Measurements from ENCODE around the gene KANSL3.
"Not testable (repeated sequence)": the region's sequence is repeated elsewhere in the genome, so short reads cannot be mapped to it uniquely, and the experiment has no call there.

The KANSL3 gene

DNA sequence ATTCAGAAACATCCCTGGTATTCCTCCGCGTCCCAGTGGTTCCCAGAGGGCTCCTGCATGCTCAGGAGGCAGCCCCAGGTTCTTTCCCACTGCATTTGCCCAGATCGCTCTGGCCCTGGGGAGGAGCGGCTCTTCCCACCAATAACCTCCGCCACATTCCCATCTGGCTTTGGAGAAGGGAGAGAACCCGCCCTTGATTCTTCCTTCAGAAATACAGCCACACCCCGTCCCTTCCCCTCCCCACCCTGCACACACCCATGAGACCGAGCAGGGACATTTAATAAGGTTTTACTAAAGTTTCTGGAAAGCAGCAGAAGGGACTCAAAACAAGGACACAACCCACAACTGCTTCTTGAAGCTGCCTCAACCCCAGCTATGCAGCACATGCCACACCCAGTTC, 79.6 kb downstream of the KANSL3 start:
- no peak for DNase-seq (ENCODE audit: low spot score)

DNA sequence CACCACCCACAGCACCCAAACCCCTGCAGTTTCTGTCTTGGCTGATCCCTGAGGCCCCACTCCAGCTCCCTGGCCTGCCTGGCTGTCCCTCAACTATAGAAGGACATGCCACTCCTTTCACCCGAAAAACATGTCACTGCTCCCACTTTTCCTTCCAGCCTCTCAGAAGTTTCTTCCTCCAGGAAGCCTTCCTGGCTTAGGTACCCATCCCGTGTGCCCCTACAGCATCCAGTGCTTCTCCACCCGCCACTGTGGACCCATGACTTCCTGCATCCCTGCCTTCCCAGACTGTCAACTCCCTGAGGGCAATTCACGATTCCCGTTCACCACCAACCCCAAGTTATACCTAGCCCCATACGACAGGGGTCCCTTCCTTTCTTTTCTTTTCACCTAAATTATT, 80.1 kb downstream of the KANSL3 start:
- DNase-seq (ENCODE audit: low spot score): no peak

GRCh38 chr2:96557421-96557820, 80.7 kb downstream of the KANSL3 start:
- not testable (repeated sequence) for DNase-seq (ENCODE audit: low spot score)

DNA sequence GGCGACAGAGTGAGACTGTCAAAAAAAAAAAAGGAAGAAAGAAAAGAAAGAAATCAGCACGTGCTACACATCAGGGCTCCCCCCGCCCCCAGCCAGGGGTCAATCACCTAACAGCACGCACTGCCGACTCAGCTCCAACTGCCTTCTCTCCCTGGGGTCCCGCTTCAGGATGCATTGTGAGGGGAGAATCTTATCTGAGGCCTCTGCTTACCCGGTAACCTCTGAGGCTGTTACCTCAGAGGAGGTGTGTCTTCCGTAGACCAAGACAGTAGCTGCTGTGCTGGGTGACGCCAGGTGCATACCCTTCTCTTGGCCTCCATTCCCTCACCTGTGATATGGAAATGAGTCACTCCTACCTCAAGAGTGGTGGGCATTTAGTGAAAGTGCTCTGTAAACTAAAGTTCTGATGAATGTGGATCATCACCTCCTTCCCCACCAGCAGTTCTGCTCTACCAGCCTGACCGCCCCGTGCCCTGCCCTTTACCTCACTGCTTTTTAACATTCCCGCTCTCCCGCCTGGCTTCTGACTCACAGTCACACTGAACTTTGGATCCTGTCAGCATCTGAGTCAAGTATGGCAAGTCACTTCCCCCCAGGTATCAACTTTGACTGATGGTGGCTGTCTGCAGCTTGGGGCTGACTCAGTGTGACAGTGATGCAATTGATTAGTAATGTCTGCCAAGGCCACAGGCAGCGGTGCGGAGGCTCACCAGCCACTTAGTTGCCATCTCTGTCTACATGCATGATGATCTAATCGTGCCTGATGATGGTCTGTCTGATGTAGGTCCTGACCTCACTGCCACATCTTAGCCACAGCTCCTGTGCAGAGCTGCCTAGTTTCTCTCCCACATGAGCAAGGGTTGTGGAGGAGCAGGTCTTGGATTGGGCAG, 81.4 kb downstream of the KANSL3 start:
- peak; percentile 29 for DNase-seq (ENCODE audit: low spot score)

- no peak for DNase-seq (ENCODE audit: low spot score)
These were observed 82.9 kb downstream of the KANSL3 start for GRCh38 chr2:96555146-96555610.

DNA sequence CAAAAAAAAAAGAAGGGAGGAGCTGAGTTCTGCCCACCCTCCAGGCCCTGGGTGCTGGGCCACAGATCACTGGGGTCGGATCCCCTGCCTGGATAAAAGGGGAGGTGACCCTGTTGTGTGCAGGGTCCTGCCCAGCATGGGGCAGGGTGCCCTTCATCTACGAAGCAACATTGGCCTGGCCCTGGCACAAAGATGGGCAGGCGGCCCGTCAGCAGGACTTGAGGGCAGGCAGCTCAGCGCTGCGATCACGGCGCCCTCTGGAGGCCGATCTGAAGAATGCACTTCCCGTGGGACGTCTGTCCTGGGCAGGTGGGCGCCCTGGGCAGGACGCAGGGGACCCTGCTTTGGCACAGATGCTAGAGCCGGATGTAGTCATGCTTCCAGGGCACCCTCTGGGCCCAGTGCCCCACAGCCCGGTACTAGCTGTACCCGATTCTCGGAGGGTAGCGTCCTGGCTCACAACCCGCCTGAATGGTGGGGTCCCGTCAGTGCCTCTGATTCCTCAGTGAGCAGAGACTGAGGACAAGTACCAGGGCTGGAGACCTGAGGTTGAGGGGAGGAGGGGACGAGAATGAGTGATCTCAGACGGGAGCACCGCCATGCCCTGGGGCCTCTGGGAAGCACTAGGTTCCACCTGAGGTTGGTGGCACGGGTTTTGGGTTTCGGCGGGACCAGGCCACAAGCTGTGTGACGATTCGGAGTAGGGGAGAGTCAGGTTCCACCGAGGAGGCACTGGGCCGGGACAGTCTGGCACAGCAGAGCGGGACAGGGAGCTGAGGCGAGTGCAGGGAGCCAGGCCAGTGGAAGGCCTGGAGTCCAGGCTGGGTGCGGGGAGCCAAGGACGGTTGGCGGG, 83.6 kb downstream of the KANSL3 start:
- DNase-seq (ENCODE audit: low spot score): peak; percentile 58

DNA sequence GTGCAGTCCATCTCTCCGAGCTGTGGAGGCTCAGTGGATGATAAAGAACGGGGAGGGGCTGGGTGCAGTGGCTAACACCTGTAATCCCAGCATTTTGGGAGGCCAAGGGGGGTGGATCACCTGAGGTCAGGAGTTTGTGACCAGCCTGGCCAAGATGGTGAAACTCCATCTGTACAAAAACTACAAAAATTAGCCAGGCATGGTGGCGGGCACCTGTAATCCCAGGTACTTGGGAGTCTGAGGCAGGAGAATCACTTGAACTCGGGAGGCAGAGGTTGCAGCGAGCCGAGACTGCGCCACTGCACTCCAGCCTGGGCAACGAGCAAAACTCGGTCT, 84.2 kb downstream of the KANSL3 start:
- DNase-seq (ENCODE audit: low spot score): not testable (repeated sequence)

GRCh38 chr2:96553176-96553956, 84.7 kb downstream of the KANSL3 start:
- DNase-seq (ENCODE audit: low spot score): no peak

DNA sequence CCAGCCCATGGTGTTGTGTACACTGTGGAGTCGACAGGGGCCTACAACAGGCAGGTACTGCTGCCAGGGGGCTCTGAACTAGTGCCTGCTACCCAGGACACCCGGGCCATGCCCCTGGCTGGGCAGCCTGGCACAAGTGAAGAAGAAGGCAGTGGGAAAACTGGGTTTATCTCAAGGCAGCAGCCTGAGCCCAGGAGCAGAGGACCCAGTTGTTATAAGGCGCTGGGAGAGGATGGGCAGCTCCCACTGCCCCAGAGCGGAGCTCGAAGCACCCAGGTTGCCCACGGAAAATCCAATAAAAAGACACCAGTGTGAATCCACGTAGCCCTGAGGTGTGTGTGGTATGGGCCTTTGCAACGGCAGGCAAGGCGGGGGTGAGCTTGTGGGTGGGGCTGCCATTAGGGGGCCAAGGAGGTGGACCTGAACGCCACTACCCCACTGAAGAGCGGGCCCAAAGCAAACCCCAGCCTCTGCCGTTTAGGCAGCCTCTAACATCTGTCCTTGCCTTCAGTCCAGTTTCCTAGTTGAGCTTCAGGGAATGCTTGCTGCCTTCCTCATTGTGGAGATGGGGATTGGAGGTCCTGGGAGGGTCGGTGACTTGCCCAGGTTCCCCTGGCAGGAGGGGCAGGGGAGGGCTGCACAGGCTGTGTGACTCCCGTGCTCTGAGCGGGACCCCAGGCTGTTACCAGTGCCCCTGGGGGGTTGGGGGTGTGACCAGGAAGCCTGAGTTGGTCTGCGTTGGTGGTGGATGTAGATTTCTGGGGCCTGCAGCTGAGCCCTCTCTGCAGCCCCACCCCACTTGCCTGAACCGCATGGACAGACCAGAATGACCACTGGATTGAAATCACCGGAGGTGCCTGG, 85.6 kb downstream of the KANSL3 start:
- no peak for DNase-seq (ENCODE audit: low spot score)

- no peak for DNase-seq (ENCODE audit: low spot score)
These were observed 86.4 kb downstream of the KANSL3 start for GRCh38 chr2:96551605-96552314.

DNA sequence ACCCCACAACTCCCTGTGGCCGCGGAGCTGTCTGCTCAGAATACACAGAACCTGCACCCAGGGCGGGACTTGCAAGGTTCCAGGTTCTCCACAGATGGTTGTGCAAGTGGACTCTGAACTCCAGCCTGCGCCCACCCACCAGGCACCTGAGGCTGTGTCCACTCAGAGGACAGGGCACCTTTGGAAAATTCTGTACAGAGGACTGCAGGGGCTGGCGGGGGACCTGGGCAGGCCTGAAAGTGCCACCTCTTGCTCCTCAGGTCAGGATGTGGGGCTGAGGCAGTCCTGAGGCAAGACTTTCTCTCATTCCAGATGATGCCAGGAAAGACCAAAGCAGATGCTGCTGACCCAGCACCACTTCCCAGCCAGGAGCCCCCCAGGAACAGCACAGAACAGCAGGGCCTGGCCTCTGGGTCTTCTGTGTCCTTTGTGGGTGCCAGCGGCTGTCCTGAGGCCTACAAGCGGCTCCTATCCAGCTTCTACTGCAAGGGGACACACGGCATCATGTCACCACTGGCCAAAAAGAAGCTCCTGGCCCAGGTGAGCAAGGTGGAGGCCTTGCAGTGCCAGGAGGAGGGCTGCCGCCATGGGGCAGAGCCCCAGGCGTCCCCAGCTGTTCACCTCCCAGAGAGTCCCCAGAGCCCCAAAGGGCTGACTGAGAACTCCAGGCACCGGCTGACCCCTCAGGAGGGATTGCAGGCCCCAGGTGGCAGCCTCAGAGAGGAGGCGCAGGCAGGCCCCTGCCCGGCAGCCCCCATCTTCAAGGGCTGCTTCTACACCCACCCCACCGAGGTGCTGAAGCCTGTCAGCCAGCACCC, 87.1 kb downstream of the KANSL3 start:
- DNase-seq (ENCODE audit: low spot score): no peak

- no peak for DNase-seq (ENCODE audit: low spot score)
These were observed 87.9 kb downstream of the KANSL3 start for GRCh38 chr2:96549967-96550786.

GRCh38 chr2:96549466-96549785, 88.7 kb downstream of the KANSL3 start:
- DNase-seq (ENCODE audit: low spot score): no peak

DNA sequence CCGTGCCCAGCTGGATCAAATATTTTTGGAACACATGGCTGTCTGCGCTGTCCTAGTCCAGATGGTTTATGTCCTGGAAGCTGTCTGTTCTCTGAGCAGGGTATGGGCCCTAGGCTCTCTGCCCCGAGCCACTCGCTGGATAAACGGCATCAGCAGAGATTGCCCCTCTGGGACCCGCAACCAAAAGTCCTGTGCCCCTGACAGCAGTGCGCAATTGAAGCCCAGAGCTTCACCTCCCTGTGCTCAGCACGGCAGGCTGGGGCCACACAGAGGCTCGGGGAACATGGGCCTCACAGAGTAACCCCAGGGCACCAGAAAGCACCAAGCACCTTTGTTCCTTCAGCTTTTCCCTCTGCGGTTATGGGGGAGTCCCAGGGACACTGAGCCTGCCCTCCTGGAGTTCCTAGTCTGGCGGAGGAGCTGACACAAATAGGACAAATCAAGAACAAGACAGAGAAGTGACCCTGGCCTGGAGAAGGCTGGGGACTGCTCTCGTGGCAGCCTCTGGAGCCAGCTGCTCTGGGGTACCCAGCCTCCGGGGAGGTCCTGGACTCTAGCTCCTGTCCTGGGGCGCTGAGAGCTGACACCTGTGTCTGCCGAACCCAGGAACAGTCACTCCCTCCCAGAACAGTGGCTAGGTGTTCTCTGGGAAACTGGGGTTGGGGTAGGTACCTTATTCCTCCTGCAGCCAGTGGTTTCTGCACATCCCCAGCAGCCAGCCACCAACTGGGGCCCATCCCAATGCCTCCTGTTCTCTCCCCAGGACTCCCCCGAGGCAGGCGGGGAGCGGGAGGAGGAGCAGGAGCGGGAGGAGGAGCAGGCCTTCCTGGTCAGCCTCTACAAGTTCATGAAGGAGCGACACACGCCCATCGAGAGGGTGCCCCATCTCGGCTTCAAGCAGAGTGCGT, 89.3 kb downstream of the KANSL3 start:
- DNase-seq (ENCODE audit: low spot score): no peak

GRCh38 chr2:96547731-96548171, 90.4 kb downstream of the KANSL3 start:
- no peak for DNase-seq (ENCODE audit: low spot score)

DNA sequence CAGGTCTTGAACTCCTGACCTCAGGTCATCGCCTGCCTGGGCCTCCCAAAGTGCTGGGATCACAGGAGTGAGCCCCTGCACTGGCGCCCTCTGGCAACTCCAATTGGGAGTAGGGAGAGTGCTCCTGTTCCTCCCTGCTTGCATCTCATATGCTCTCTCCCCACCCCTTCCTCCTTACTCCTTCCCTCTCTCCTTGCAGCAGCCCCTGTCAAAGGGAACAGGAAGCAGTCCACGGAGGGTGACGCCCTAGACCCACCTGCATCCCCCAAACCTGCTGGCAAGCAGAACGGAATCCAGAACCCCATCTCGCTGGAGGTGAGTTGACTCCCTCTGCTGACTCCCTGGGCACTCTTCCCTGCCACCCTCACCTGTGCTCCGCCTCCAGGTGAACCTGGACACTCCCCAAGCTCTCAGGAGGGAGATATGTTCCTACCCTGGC, 90.9 kb downstream of the KANSL3 start:
- DNase-seq (ENCODE audit: low spot score): no peak

GRCh38 chr2:96546797-96547196, 91.3 kb downstream of the KANSL3 start:
- no peak for DNase-seq (ENCODE audit: low spot score)
